ENCODE results near the gene SP110. TPM values are rescaled to one million over a fixed set of nuclear protein-coding genes. Genes with fewer than 3 reads are reported as not detected.

Gene SP110
- total and polyA plus RNA-seq, 2 of the 8 experiments (the other 6 are each of a cell fraction or from before 2014, with no cell fraction given) = 3.1 to 7.1 TPM

DNA sequence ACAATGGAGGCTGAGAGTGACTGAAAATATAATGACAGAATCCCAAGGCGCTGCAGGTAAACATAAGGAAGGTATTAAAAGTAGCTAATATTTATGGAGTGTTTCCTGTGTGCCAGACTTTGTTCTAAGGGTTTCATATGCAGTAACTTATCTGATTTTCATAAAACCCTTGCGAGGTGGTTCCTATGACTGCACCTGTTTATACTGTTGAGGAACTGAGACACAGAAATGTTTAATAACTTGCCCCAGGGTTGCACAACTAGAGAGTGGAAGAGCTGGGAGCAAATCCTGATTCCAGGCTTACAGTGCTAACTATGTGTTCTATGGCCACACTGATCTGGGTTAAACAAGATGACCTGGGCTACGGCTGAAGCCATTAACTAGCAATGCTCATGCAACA, 2.4 kb downstream of the SP110 start:
- no peaks in the 10 kb centered on the region for H3K79me2 ChIP-seq (ENCODE audit: control insufficient read depth in 1 of 2, insufficient read depth in 2 of 2, low read length in 2 of 2)
- no peaks in the 10 kb centered on the region; the same call in 1 of the 2 replicates for H3K23me2 ChIP-seq (ENCODE audit: low read depth, low read length)
- H4K5ac ChIP-seq (ENCODE audit: insufficient read length, low read depth, low read length) = no peak overlapping the region
- no peaks in the 10 kb centered on the region for H4K20me1 ChIP-seq (replicated peaks in 1 of 2; ENCODE audit: control insufficient read depth in 1 of 2, insufficient read depth in 2 of 2, low read length in 2 of 2)
- POLR2A ChIA-PET (ENCODE audit: partially characterized antibody) = no interaction called here
- FAIRE-seq (no peak), DNase-seq (ENCODE audit: low read depth in 1 of 2, low spot score in 2 of 2) (no peak)
- no peak overlapping the region for H2BK15ac ChIP-seq (ENCODE audit: low read length)
- no peak overlapping the region for H3K27ac ChIP-seq (ENCODE audit: low read depth, low read length)
- no peak overlapping the region for H2AFZ ChIP-seq (ENCODE audit: low read length)
- no peak overlapping the region for H3K4ac ChIP-seq (replicated peaks; ENCODE audit: insufficient read length, low read depth, low read length)
- no peak overlapping the region for H3K14ac ChIP-seq (ENCODE audit: insufficient read length)
- no peak overlapping the region for H3K4me2 ChIP-seq (ENCODE audit: insufficient read depth in 1 of 2, low read depth in 2 of 2, low read length in 2 of 2)
- H2BK20ac ChIP-seq (ENCODE audit: low read length) = no peak overlapping the region
- no peak overlapping the region for H2BK120ac ChIP-seq (replicated peaks; ENCODE audit: low read depth, low read length)
- 97% methylated on average over 3 of the region's 3 CpGs; no CpG with 5 or more reads in 1 of the 2 experiments for WGBS, 2 experiments (ENCODE audit: extremely low coverage in 1 of 2, insufficient coverage in 1 of 2, insufficient read length in 1 of 2, insufficient replicate concordance in 2 of 2, low coverage in 1 of 2, low lambda C conversion rate in 2 of 2, missing lambda C conversion rate in 1 of 2)
- no peak overlapping the region for H4K8ac ChIP-seq (ENCODE audit: extremely low read depth, insufficient read depth, low read length)
- H3K79me1 ChIP-seq (ENCODE audit: low read depth, low read length) = no peaks in the 10 kb centered on the region
- no peak overlapping the region for H3K23ac ChIP-seq (ENCODE audit: insufficient read length)
- H4K91ac ChIP-seq (replicated peaks; ENCODE audit: insufficient read length, low read length) = no peak overlapping the region
- no peaks in the 10 kb centered on the region for H3K36me3 ChIP-seq (ENCODE audit: control insufficient read depth in 2 of 4, insufficient read depth in 4 of 4, low read length in 3 of 4)
- no peaks in the 10 kb centered on the region for H3K27me3 ChIP-seq (replicated peaks in 1 of 4; ENCODE audit: control insufficient read depth in 3 of 4, extremely low read depth in 1 of 4, insufficient read depth in 3 of 4, low read length in 3 of 4)
- H3K9ac ChIP-seq (replicated peaks in 1 of 4; ENCODE audit: extremely low read depth in 1 of 4, low read depth in 3 of 4, low read length in 3 of 4) = no peak overlapping the region
- H2BK12ac ChIP-seq (ENCODE audit: low read depth, low read length) = no peak overlapping the region
- CTCF ChIA-PET (ENCODE audit: partially characterized antibody) = interaction anchor here (0.5 to 1.0 kb wide), 2 partner anchors 370 to 467 kb away, joined by 3 read pairs; no protein-coding TSS in a partner anchor
- no peak overlapping the region for H3K18ac ChIP-seq (ENCODE audit: extremely low read depth, low read length)
- H3K4me1 ChIP-seq (replicated peaks in 1 of 4; ENCODE audit: control insufficient read depth in 3 of 4, insufficient read depth in 4 of 4, low read length in 3 of 4) = peaks cover 0 to 6% (median 1%) of the 10 kb centered on the region in 4 experiments; a peak in 3 of 7 replicates
- H3K9me3 ChIP-seq (ENCODE audit: insufficient read depth in 2 of 2, low read depth in 1 of 2, low read length in 1 of 2) = no peaks in the 10 kb centered on the region
- no peak overlapping the region for H3K56ac ChIP-seq (replicated peaks; ENCODE audit: insufficient read length, low read depth, low read length)
- H2AK5ac ChIP-seq (ENCODE audit: low read depth, low read length) = no peak overlapping the region
- H3K4me3 ChIP-seq (ENCODE audit: extremely low read depth in 1 of 4, insufficient read depth in 2 of 4, low read depth in 3 of 4, low read length in 4 of 4) = no peak overlapping the region
- H2BK5ac ChIP-seq (ENCODE audit: low read depth, low read length) = no peak overlapping the region
- TF ChIP-seq SUZ12 (IDR thresholded peaks at IDR 0.05; ENCODE audit: low read length) (no peak), PHF8 (conservative IDR thresholded peaks at IDR 0.05; ENCODE audit: low read depth, low read length) (no peak), CEBPB (IDR thresholded peaks at IDR 0.05; ENCODE audit: low read depth, low read length) (no peak), RXRA (IDR thresholded peaks at IDR 0.05; ENCODE audit: insufficient read depth, low read depth, low read length) (no peak), ASH2L (IDR thresholded peaks at IDR 0.05; ENCODE audit: low read length) (no peak), HDAC2 (IDR thresholded peaks at IDR 0.05; ENCODE audit: borderline replicate concordance in 1 of 2, low read depth in 2 of 2, low read length in 2 of 2) (no peak), RNF2 (IDR thresholded peaks at IDR 0.05; ENCODE audit: borderline replicate concordance, low read depth, low read length, missing control alignments, poor library complexity, severe bottlenecking) (no peak), BCL11A (IDR thresholded peaks at IDR 0.05; ENCODE audit: low read depth in 2 of 2, low read length in 2 of 2) (no peak)
- TF ChIP-seq, protein P1, sequence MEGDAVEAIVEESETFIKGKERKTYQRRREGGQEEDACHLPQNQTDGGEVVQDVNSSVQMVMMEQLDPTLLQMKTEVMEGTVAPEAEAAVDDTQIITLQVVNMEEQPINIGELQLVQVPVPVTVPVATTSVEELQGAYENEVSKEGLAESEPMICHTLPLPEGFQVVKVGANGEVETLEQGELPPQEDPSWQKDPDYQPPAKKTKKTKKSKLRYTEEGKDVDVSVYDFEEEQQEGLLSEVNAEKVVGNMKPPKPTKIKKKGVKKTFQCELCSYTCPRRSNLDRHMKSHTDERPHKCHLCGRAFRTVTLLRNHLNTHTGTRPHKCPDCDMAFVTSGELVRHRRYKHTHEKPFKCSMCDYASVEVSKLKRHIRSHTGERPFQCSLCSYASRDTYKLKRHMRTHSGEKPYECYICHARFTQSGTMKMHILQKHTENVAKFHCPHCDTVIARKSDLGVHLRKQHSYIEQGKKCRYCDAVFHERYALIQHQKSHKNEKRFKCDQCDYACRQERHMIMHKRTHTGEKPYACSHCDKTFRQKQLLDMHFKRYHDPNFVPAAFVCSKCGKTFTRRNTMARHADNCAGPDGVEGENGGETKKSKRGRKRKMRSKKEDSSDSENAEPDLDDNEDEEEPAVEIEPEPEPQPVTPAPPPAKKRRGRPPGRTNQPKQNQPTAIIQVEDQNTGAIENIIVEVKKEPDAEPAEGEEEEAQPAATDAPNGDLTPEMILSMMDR (IDR thresholded peaks at IDR 0.05; ENCODE audit: control extremely low read depth in 1 of 3, insufficient read depth in 1 of 3, low read depth in 1 of 3, low read length in 3 of 3) = no peak
